ENCODE measurements around the gene LCE6A.

Gene LCE6A

GRCh38 chr1:152842556-152842955, at the start of gene LCE6A:
Gene LCE6A, plus strand, starts transcription at chr1:152842856. Its CDS starts 665 bp downstream, at chr1:152843521.
- DNase-seq: no peak

DNA sequence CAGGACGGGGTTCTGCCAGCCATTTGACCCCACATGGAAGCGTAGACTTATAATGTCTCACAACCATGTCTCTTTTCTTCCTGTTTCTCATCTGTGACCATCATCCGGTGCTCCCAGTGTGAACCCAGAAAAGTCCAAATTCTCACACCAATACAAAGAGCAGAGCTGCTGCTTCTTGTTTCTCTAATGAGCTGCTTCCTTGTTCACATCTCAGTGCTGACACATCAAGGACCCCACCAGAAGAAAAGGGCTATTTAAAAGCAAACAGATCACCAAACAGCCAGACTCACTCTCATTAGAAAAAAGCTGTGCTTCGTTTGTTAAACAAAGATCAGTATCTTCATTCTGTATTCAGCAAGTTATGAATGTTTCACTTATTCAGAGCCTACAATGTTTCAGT, 47.0 kb upstream of the LCE6A start:
- no peak for DNase-seq

- DNase-seq: no peak
Observed at GRCh38 chr1:152796421-152796820, 46.2 kb upstream of the LCE6A start, which contains the start of gene LCE1D. Gene LCE1D, plus strand, starts transcription at chr1:152796721. Its CDS starts 1,074 bp downstream, at chr1:152797795.

DNA sequence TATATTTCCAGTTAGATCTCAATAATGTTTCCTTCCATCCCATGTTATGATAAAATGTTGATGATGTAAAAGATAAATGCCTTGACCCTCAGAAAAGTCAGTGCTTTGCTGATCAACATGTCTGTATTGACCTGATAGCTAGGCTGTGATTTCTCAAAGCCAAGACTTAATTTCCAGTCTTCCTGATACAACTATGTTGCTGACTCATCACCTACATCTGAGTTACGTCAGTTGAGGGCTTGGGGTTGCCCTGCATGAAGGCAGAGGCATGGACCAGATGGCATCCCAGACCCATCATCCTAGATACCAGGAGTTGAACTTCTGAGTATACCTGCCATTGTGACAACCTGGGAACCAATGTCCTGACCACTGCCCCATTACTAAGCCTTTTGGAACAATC, 41.3 kb upstream of the LCE6A start:
- DNase-seq: no peak

DNA sequence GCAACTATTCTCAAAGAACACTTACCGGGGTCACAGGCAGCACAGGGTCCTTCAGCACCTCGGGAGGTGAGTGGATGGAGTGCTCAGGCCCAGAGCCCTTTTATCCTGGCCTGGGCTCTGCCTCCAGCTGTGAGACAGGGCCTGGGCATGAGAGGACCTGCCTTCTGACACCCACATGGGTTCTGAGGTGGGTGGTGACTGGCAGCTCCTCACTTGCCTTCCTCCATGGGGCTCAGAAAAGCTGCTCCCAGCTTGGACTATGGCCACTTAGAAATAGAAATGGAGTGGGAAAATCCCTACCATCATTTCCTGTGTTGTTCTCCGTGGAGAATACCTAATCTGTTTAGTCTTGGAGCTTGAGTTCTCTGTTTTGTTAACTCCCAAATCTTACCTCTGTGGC, 36.1 kb upstream of the LCE6A start, which contains the start of gene LCE1C:
TSS of gene LCE1C (minus strand) at position 76 of the 400 bp plus-strand sequence. CDS start 1,173 bp downstream, outside the sequence.
- no peak for DNase-seq

GRCh38 chr1:152811050-152811449, 31.6 kb upstream of the LCE6A start:
- no peak for DNase-seq

- DNase-seq: no peak
Observed at GRCh38 chr1:152811671-152812070, 31.0 kb upstream of the LCE6A start, which contains the start of gene LCE1B. Gene LCE1B, plus strand, starts transcription at chr1:152811971. Its CDS starts 476 bp downstream, at chr1:152812447.

DNA sequence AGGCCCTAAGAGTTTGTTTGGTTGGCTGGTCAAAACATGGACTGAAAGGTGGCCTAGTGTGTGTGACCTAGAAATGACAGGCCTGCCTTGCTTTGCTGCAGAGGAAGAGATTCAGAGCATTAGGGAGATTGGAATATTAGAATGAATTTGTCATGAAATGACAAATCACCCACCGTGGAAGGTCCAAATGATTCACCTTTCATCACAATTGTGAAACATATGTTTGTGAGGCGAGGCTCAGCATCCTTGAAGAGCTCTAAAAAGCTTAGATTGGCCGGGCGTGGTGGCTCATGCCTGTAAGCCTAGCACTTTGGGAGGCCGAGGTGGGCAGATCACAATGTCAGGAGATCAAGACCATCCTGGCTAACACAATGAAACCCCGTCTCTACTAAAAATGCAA, 25.3 kb upstream of the LCE6A start:
- DNase-seq: no peak

DNA sequence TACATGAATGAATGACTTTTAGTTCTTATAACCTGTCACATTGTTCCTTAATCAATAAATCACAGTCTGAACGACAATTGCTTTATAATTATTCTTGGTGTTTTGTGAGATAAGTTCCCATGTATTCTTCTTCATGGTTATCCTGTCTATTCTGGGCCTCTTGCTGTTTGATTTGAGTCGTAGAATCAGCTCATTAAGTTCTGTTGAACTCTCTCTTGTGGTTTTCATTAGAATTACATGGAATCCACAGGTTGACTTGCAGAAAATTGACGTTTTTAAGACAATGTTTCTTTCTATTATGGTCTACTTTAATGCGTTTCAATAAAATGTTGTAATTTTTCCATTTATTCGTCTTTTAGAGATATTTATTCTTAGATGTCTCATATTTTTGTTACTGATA, 19.4 kb upstream of the LCE6A start:
- DNase-seq: no peak

GRCh38 chr1:152824964-152825363, 17.7 kb upstream of the LCE6A start:
- DNase-seq: no peak

DNA sequence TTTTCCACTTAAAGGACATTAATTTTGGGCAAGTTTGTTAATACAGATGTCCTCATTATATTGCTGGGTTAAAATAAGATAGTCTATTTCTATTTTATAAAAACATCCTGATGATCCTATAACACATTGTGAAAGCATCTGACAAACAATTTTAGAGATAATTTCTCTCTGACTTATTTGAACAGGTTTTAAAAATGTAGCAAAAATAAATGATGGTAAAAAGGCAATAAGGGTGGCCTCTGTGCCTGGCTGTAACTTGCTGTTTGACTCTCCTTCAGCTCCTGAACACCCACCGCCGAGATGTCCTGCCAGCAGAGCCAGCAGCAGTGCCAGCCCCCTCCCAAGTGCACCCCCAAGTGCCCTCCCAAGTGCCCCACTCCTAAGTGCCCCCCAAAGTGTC, 15.5 kb upstream of the LCE6A start, which contains the start of gene LCE1A:
TSS of gene LCE1A (plus strand) at position 301 of the 400 bp plus-strand sequence. CDS start at position 301, 0 bp downstream.
- DNase-seq: no peak

GRCh38 chr1:152836870-152837269, 5.8 kb upstream of the LCE6A start:
- DNase-seq: no peak

DNA sequence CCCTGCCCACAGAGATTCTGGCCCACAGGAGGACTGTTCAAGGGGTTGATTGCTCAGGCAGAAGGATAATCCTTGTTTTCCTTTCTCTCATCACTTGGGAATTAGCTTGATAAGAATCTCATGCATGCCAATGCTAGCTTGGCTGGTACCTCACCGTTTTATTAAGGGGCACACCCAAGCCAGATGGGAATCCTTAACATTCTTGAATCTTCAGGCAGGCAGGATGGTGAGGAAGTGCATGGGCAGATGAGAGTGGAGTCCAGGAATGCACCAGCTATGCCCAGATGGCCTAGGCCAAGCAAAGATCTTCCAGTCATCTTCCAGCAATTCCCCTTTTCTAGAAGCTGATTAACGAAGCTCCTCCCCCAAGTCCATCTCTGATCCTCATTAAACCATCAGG, 13.0 kb downstream of the LCE6A start:
- DNase-seq: no peak

GRCh38 chr1:152858062-152858461, 15.4 kb downstream of the LCE6A start:
- DNase-seq: no peak

GRCh38 chr1:152859696-152860095, 17.0 kb downstream of the LCE6A start, which contains the start of gene LCE7A:
Gene LCE7A, plus strand, starts transcription at chr1:152859996. Its CDS starts 702 bp downstream, at chr1:152860698.
- DNase-seq: no peak

DNA sequence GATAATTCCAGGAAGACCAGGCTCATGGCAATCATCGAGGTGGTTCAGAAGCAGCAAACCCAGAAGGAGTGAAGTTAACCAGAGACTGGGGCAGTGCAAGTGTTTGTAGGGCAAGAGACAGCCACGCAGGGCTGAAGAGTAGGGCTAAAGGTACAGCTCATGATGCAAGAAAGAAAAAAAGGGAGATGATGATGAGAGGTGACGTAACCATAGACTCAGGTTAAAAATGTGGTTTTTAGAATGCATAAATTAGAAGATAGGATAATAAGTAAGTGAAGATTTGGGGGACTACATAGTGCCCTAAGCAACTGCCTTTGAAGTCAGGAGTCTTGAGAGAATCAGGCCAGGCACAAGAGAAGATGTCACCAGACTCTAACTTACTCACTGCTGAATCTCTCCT, 17.5 kb downstream of the LCE6A start:
- DNase-seq: no peak

DNA sequence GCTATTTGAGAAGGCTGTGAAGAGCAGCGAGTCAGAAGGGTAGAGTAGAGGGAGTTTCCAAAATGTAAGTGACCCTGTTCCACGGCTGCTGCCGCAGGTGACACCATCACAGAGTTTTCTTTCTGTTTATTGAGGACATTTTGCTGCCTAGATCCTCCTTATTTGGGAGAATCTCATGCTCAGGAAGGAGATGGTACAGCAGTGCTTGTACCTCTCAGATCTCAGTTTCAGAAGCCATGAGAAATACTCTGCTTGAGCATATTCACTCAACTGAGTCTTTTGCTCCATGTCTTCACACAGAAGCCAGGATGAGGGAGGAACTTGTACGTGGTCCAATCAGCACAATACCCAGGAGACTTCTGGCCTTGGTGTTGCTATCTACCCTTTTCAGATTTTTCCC, 18.7 kb downstream of the LCE6A start:
- DNase-seq: no peak

- DNase-seq: no peak
Observed at GRCh38 chr1:152864443-152864842, 21.8 kb downstream of the LCE6A start.

GRCh38 chr1:152866321-152866720, 23.7 kb downstream of the LCE6A start:
- DNase-seq: no peak

GRCh38 chr1:152869808-152870419, 27.3 kb downstream of the LCE6A start:
- peak; percentile 31 to 42 for DNase-seq

- DNase-seq: no peak
Observed at GRCh38 chr1:152870831-152871730, 28.4 kb downstream of the LCE6A start.

GRCh38 chr1:152871731-152872126, 29.1 kb downstream of the LCE6A start:
- no peak for DNase-seq

- DNase-seq: no peak
Observed at GRCh38 chr1:152873495-152873894, 30.8 kb downstream of the LCE6A start.

DNA sequence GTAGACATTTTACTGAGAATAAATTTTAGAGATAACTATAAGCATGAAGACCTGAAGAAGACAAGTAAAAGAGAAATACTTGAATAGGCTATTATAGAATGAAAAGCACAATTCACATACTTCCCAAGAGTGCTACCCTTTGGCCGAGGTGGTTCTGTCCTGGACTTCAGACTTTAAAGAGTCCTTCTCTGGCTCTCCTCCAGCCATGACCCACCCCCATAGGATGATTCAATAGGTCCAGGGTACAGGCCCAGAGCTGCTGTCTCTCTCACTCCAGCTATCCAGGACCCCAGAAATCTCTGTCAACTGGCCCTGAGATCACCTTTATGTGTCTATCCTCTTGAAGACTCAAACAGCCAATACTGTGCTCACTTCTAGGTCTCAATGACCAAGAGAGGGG, 34.2 kb downstream of the LCE6A start:
- no peak for DNase-seq
